Activated CD8-positive, alpha-beta T cell treated with anti-CD3 and anti-CD28 coated beads, Interleukin-2, amount 10 ng/mL, durations not matched to agents 7 days and 5 days (primary cell): Measurements from ENCODE around the gene INSIG1. TPM values are rescaled to one million over a fixed set of nuclear protein-coding genes. Genes with fewer than 3 reads are reported as not detected.

Experiments
- ATAC-seq: fragments of 150-1000 bp; cut with Tn5 transposase; one replicate; pipeline ENCODE4 v1.10.0; 2021; ENCODE audit warnings: moderate library complexity
- CTCF ChIA-PET: fragments of 350-600 bp; sonication (Branson Sonifier 250); formaldehyde crosslinking; loops from one replicate; lab custom pipeline; 2021; ENCODE audit warnings: antibody characterized with exemption; lab: Charles Lee
- POLR2A ChIA-PET: fragments of 350-600 bp; sonication (Branson Sonifier 250); formaldehyde crosslinking; loops from one replicate; lab custom pipeline; 2021; ENCODE audit warnings: antibody characterized with exemption; lab: Charles Lee
- DNase-seq: peaks from one replicate; pipeline ENCODE4 v3.0.0-alpha.2; 2020
- H3K27ac Mint-ChIP-seq: one replicate; pipeline ENCODE4 v1.8.0; 2021; ENCODE audit warnings: mild to moderate bottlenecking, mixed read lengths
- H3K27me3 Mint-ChIP-seq: one replicate; pipeline ENCODE4 v1.8.0; 2021; ENCODE audit warnings: low read depth, mixed read lengths
- H3K36me3 Mint-ChIP-seq: one replicate; pipeline ENCODE4 v1.8.0; 2021; ENCODE audit warnings: low read depth, mixed read lengths
- H3K4me1 Mint-ChIP-seq: one replicate; pipeline ENCODE4 v1.8.0; 2021; ENCODE audit warnings: low read depth, mixed read lengths
- H3K4me3 Mint-ChIP-seq: one replicate; pipeline ENCODE4 v1.8.0; 2021; ENCODE audit warnings: mild to moderate bottlenecking, mixed read lengths
- H3K9me3 Mint-ChIP-seq: one replicate; pipeline ENCODE4 v1.8.0; 2022; ENCODE audit warnings: mixed read lengths; ENCODE audit not compliant: insufficient read depth
- total RNA-seq, 2 experiments: library from RNA; stranded (reverse); gene quantifications; one replicate each; pipeline ENCODE4 v1.2.3, GENCODE V29; 2021

Gene INSIG1
- total RNA-seq, 2 experiments from 2014 or later, result 83.9 to 89.1 TPM

- no peaks in the 10 kb centered on the region for H3K36me3 Mint-ChIP-seq
- ATAC-seq (no peak), DNase-seq (no peak)
- peaks cover 21% of the 10 kb centered on the region for H3K4me1 Mint-ChIP-seq
- ChIA-PET POLR2A (no interaction called here), CTCF (no interaction called here)
- H3K4me3 Mint-ChIP-seq, result no peak overlapping the region
- H3K27me3 Mint-ChIP-seq, result peaks cover 30% of the 10 kb centered on the region
- no peak overlapping the region for H3K27ac Mint-ChIP-seq
- H3K9me3 Mint-ChIP-seq, result no peaks in the 10 kb centered on the region
Observed at GRCh38 chr7:155340721-155341120, 43.0 kb downstream of the INSIG1 start.

- H3K9me3 Mint-ChIP-seq, result no peaks in the 10 kb centered on the region
- no peak overlapping the region for H3K4me3 Mint-ChIP-seq
- peaks cover 30% of the 10 kb centered on the region for H3K27me3 Mint-ChIP-seq
- ATAC-seq, result no peak
- CTCF ChIA-PET, result no interaction called here
- H3K4me1 Mint-ChIP-seq, result peaks cover 21% of the 10 kb centered on the region
- POLR2A ChIA-PET, result interaction anchor here (0.6 to 1.2 kb wide), 2 partner anchors 11 to 451 kb away, joined by 3 read pairs; no protein-coding TSS in a partner anchor
- H3K36me3 Mint-ChIP-seq, result no peaks in the 10 kb centered on the region
- peak overlapping the region; percentile 12 for H3K27ac Mint-ChIP-seq
- DNase-seq, result no peak
Observed at GRCh38 chr7:155341463-155341983, 43.8 kb downstream of the INSIG1 start.

DNA sequence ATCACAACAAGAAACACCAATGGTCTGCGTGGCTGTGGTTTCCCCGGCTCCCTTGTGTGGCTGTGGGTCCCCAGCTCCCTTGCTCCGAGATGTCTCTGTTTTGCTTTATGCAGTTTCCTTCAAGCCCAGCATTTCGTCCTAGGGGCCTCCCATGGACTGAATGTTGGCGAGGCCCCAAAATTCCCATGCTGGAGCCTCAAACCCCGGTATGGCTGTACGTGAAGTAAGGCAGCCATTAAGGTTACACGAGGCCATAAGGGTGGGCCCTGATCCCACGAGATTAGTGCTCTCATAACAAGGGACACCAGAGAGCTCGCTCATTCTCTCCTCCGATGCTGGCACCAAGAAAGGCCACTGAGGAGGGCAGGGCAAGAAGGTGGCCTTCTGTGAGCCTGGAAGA lies 44.6 kb downstream of the INSIG1 start:
- Mint-ChIP-seq H3K27me3 (peaks cover 30% of the 10 kb centered on the region), H3K4me3 (no peak overlapping the region), H3K4me1 (peaks cover 21% of the 10 kb centered on the region), H3K9me3 (no peaks in the 10 kb centered on the region), H3K27ac (no peak overlapping the region), H3K36me3 (no peaks in the 10 kb centered on the region)
- ATAC-seq (no peak), DNase-seq (no peak)
- POLR2A ChIA-PET, result interaction anchor here (1.0 to 1.2 kb wide), 2 partner anchors 11 to 44 kb away, joined by 3 to 6 read pairs; partner anchors contain the start of gene INSIG1
- CTCF ChIA-PET, result interaction anchor here (0.8 to 1.9 kb wide), 3 partner anchors 43 to 415 kb away, joined by 4 to 7 read pairs (median 6); no protein-coding TSS in a partner anchor

DNA sequence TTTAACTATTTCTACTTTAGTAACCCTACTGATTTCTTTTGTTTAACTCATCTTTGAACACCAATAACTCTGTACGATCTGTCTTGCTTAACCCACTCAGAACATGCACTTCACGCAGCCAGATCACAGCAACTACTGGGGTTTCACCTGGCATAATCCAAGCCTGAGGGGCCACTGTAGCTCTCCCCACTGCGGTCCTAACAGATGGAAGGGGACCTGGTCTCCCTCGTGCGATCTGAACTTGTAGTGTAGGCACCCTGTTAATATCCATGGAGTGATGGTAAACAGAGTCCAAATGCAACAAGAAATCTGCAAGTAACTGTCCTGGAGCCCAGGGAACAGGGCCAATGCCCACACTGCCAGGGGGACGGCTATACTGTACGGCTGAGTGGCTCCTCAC lies 45.5 kb downstream of the INSIG1 start:
- Mint-ChIP-seq H3K9me3 (no peaks in the 10 kb centered on the region), H3K27ac (no peak overlapping the region), H3K27me3 (peaks cover 26% of the 10 kb centered on the region), H3K36me3 (no peaks in the 10 kb centered on the region), H3K4me3 (no peak overlapping the region), H3K4me1 (peaks cover 17% of the 10 kb centered on the region)
- ChIA-PET POLR2A (interaction anchor here (1.0 kb wide), 1 partner anchor 45 kb away, joined by 6 read pairs; the partner anchor contains the start of gene INSIG1), CTCF (interaction anchor here (0.8 to 2.5 kb wide), 4 partner anchors 44 to 429 kb away, joined by 4 to 17 read pairs (median 6); no protein-coding TSS in a partner anchor)
- ATAC-seq (no peak), DNase-seq (no peak)

GRCh38 chr7:155343661-155344121 lies 46.0 kb downstream of the INSIG1 start:
- ATAC-seq (no peak), DNase-seq (no peak)
- Mint-ChIP-seq H3K4me3 (no peak overlapping the region), H3K9me3 (no peaks in the 10 kb centered on the region), H3K4me1 (peaks cover 15% of the 10 kb centered on the region), H3K27ac (no peak overlapping the region), H3K27me3 (peaks cover 26% of the 10 kb centered on the region), H3K36me3 (no peaks in the 10 kb centered on the region)
- ChIA-PET POLR2A (interaction anchor here (1.1 kb wide), 1 partner anchor 32 kb away, joined by 3 read pairs; no protein-coding TSS in a partner anchor), CTCF (interaction anchor here (1.7 to 2.5 kb wide), 7 partner anchors 45 to 429 kb away, joined by 3 to 53 read pairs (median 9); no protein-coding TSS in a partner anchor)

GRCh38 chr7:155344270-155344617 lies 46.6 kb downstream of the INSIG1 start:
- no peaks in the 10 kb centered on the region for H3K9me3 Mint-ChIP-seq
- ATAC-seq, result no peak
- CTCF ChIA-PET, result interaction anchor here (0.6 to 2.5 kb wide), 27 partner anchors 11 to 430 kb away, joined by 3 to 53 read pairs (median 5); partner anchors contain the start of genes INSIG1 and PAXIP1
- peaks cover 26% of the 10 kb centered on the region for H3K27me3 Mint-ChIP-seq
- no peaks in the 10 kb centered on the region for H3K36me3 Mint-ChIP-seq
- H3K27ac Mint-ChIP-seq, result no peak overlapping the region
- no peak for DNase-seq
- peaks cover 9% of the 10 kb centered on the region for H3K4me1 Mint-ChIP-seq
- no peak overlapping the region for H3K4me3 Mint-ChIP-seq
- POLR2A ChIA-PET, result interaction anchor here (0.6 to 1.6 kb wide), 4 partner anchors 32 to 341 kb away, joined by 3 to 12 read pairs (median 4); partner anchors contain the start of genes INSIG1 and PAXIP1

DNA sequence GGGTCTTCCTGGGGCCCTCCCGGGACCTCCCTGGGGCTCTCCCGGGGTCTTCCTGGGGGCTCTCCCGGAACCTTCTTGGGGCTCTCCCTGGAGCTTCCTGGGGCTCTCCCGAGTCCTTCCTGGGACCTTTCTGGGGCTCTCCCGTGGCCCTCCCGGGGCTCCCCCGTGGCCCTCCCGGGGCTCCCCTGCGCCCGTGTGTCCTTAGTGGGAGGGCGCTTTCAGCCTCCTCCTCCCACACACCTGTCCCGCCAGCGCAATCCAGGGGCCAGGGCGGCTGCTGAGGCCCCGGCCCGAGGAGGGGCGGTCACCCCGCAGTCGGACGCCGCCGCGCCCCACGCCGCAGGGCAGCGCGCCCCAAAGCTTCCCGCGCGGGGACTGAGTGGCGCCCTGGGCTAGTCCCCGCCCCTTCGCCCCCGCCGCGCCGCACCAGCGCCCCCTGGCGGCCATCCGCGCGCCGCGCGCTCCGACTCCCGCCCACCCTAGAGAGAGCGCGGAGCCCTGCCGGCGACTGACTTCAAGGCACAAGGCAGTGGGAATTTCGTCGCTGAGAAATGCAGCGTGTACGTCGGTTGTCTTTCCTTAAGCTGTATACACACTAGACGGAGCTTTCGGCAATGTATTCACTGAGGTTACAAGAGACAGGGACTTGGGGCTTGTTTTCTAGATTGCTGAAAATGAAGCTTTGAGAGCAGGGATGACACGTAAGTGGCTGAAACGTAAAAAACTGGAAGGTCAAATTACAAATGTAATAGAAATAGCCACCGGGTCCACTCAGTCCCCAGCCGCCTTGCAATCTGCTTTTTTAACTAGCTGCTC lies 47.1 kb downstream of the INSIG1 start:
- Mint-ChIP-seq H3K27ac (no peak overlapping the region), H3K4me1 (peaks cover 8% of the 10 kb centered on the region), H3K27me3 (peaks cover 26% of the 10 kb centered on the region), H3K36me3 (no peaks in the 10 kb centered on the region), H3K9me3 (no peaks in the 10 kb centered on the region), H3K4me3 (peak overlapping the region; percentile 48)
- ATAC-seq (peak; percentile 98), DNase-seq (peak; percentile 83)
- CTCF ChIA-PET, result interaction anchor here (0.6 to 2.5 kb wide), 45 partner anchors 8 to 430 kb away, joined by 3 to 53 read pairs (median 4); partner anchors contain the start of genes INSIG1 and PAXIP1
- POLR2A ChIA-PET, result interaction anchor here (0.6 to 1.6 kb wide), 5 partner anchors 32 to 342 kb away, joined by 3 to 12 read pairs (median 4); partner anchors contain the start of genes INSIG1 and PAXIP1

DNA sequence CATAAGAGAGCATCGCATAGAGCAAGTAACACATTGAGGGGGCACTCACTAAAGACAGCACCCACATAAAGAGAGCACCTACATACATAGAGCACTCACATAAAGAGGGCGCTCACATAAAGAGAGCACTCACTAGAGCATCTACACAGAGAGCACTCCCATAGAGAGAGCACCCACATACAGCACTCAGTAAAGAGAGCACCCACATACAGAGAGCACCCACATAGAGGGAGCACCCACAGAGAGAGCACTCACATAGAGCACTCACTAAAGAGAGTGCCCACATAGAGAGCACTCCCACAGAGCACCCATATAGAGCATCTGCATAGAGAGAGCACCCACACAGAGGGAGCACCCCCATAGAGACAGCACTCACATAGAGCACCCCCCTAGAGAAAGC lies 47.8 kb downstream of the INSIG1 start:
- CTCF ChIA-PET, result interaction anchor here (0.6 to 2.5 kb wide), 43 partner anchors 9 to 431 kb away, joined by 3 to 53 read pairs (median 4); partner anchors contain the start of genes INSIG1 and PAXIP1
- ATAC-seq (peak; percentile 19), DNase-seq (no peak)
- H3K27ac Mint-ChIP-seq, result no peak overlapping the region
- H3K4me1 Mint-ChIP-seq, result peaks cover 8% of the 10 kb centered on the region
- POLR2A ChIA-PET, result interaction anchor here (0.6 to 1.6 kb wide), 3 partner anchors 33 to 139 kb away, joined by 4 to 12 read pairs (median 4); partner anchors contain the start of gene INSIG1
- H3K36me3 Mint-ChIP-seq, result no peaks in the 10 kb centered on the region
- H3K4me3 Mint-ChIP-seq, result peak overlapping the region; percentile 48
- no peaks in the 10 kb centered on the region for H3K9me3 Mint-ChIP-seq
- peaks cover 22% of the 10 kb centered on the region for H3K27me3 Mint-ChIP-seq

DNA sequence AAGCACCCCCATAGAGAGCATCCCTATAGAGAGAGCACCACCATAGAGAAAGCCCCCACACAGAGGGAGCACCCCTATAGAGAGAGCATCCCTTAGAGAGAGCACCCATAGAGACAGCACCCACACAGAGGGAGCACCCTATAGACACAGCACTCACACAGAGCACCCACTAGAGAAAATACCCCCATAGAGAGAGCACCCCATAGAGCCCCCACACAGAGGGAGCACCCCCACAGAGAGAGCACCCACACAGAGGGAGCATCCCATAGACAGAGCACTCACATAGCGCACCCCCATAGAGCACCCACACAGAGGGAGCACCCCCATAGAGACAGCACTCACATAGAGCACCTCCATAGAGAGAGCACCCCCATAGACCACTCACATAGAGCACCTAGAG lies 48.6 kb downstream of the INSIG1 start:
- CTCF ChIA-PET, result no interaction called here
- POLR2A ChIA-PET, result no interaction called here
- peaks cover 17% of the 10 kb centered on the region for H3K27me3 Mint-ChIP-seq
- DNase-seq (no peak), ATAC-seq (no peak)
- H3K9me3 Mint-ChIP-seq, result no peaks in the 10 kb centered on the region
- no peak overlapping the region for H3K27ac Mint-ChIP-seq
- H3K36me3 Mint-ChIP-seq, result no peaks in the 10 kb centered on the region
- H3K4me1 Mint-ChIP-seq, result peaks cover 4% of the 10 kb centered on the region
- H3K4me3 Mint-ChIP-seq, result no peak overlapping the region

DNA sequence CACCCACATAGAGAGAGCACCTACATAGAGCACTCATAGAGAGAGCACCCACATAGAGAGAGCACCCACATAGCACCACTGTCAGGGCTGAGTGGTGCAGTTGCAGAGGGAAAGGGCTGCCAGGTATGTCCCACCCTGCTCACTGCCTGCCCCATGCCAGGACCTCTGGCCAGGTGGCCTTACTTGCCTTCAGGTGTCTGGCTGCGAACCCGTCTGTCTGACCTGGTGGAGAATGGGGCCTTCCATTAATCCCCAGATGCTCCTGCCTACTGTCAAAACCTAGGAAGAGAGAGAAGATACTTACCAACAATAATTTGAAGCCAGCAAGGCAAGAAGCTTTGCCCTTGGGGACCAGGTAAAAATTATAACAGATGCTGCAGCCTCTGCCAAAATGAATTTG lies 51.1 kb downstream of the INSIG1 start:
- CTCF ChIA-PET, result no interaction called here
- H3K27ac Mint-ChIP-seq, result no peak overlapping the region
- H3K4me1 Mint-ChIP-seq, result peaks cover 4% of the 10 kb centered on the region
- ATAC-seq (no peak), DNase-seq (no peak)
- H3K36me3 Mint-ChIP-seq, result no peaks in the 10 kb centered on the region
- no peak overlapping the region for H3K4me3 Mint-ChIP-seq
- H3K27me3 Mint-ChIP-seq, result peaks cover 2% of the 10 kb centered on the region
- POLR2A ChIA-PET, result no interaction called here
- no peaks in the 10 kb centered on the region for H3K9me3 Mint-ChIP-seq

- Mint-ChIP-seq H3K4me1 (peaks cover 4% of the 10 kb centered on the region), H3K4me3 (no peak overlapping the region), H3K27me3 (peaks cover 2% of the 10 kb centered on the region), H3K36me3 (no peaks in the 10 kb centered on the region), H3K9me3 (no peaks in the 10 kb centered on the region), H3K27ac (no peak overlapping the region)
- CTCF ChIA-PET, result no interaction called here
- no peak for ATAC-seq
- DNase-seq, result no peak
- POLR2A ChIA-PET, result interaction anchor here (1.0 kb wide), 1 partner anchor 51 kb away, joined by 3 read pairs; no protein-coding TSS in a partner anchor
Observed at GRCh38 chr7:155349601-155350331, 52.1 kb downstream of the INSIG1 start.
